ENCODE results near the gene HIBADH.

The HIBADH gene

GRCh38 chr7:27627146-27627545 lies 35.5 kb downstream of the HIBADH start:
- Histone ChIP-seq H3K4me2 (ENCODE audit: low read length, poor library complexity, severe bottlenecking) (no peak overlapping the region), H3K4me3 (ENCODE audit: insufficient read depth in 1 of 2, low read depth in 1 of 2, low read length in 2 of 2) (no peak overlapping the region), H3K27ac (ENCODE audit: low read length, poor library complexity, severe bottlenecking) (no peak overlapping the region), H3K9ac (ENCODE audit: low read length) (no peak overlapping the region), H2AK5ac (ENCODE audit: low read length, severe bottlenecking) (no peak overlapping the region), H2BK120ac (ENCODE audit: low read depth, low read length) (no peak overlapping the region), H2BK15ac (ENCODE audit: low read depth, poor library complexity, severe bottlenecking) (no peak overlapping the region), H2BK12ac (ENCODE audit: low read length in 2 of 2) (no peak overlapping the region), H3K23ac (ENCODE audit: low read length in 2 of 2) (no peak overlapping the region), H3K9me3 (ENCODE audit: control insufficient read depth, low read length) (peaks cover 8% of the 10 kb centered on the region), H3K79me1 (replicated peaks; ENCODE audit: low read length, poor library complexity, severe bottlenecking) (peaks cover 5% of the 10 kb centered on the region), H2AFZ (ENCODE audit: low read depth, low read length) (no peak overlapping the region), H3K4ac (ENCODE audit: low read depth in 1 of 2, low read length in 2 of 2) (no peak overlapping the region), H3K27me3 (ENCODE audit: control insufficient read depth in 1 of 2, insufficient read depth in 1 of 2, low read length in 2 of 2) (no peaks in the 10 kb centered on the region), H4K8ac (ENCODE audit: low read length) (no peak overlapping the region), H4K91ac (ENCODE audit: low read length) (no peak overlapping the region), H3K18ac (ENCODE audit: low read depth in 1 of 2, low read length in 2 of 2) (no peak overlapping the region), H3K4me1 (ENCODE audit: control insufficient read depth, insufficient read depth, low read depth, low read length) (no peaks in the 10 kb centered on the region), H2BK5ac (ENCODE audit: low read depth, low read length, poor library complexity, severe bottlenecking) (no peak overlapping the region), H3K14ac (ENCODE audit: low read length in 2 of 2) (no peak overlapping the region), H3K36me3 (ENCODE audit: control insufficient read depth in 1 of 2, insufficient read depth in 2 of 2, low read depth in 1 of 2, low read length in 2 of 2) (peaks cover 0 to 52% of the 10 kb centered on the region in 2 experiments)
- no peak for DNase-seq
- 100% methylated on average over 1 of the region's 1 CpG for WGBS

- Histone ChIP-seq H3K4me1 (ENCODE audit: control insufficient read depth, insufficient read depth, low read depth, low read length) (no peaks in the 10 kb centered on the region), H3K4me2 (ENCODE audit: low read length, poor library complexity, severe bottlenecking) (no peak overlapping the region), H2BK12ac (ENCODE audit: low read length in 2 of 2) (no peak overlapping the region), H3K18ac (ENCODE audit: low read depth in 1 of 2, low read length in 2 of 2) (no peak overlapping the region), H3K79me1 (replicated peaks; ENCODE audit: low read length, poor library complexity, severe bottlenecking) (peaks cover 24% of the 10 kb centered on the region), H3K27ac (ENCODE audit: low read length, poor library complexity, severe bottlenecking) (no peak overlapping the region), H4K91ac (ENCODE audit: low read length) (no peak overlapping the region), H2BK120ac (ENCODE audit: low read depth, low read length) (no peak overlapping the region), H3K4ac (ENCODE audit: low read depth in 1 of 2, low read length in 2 of 2) (no peak overlapping the region), H3K27me3 (ENCODE audit: control insufficient read depth in 1 of 2, insufficient read depth in 1 of 2, low read length in 2 of 2) (no peaks in the 10 kb centered on the region), H4K8ac (ENCODE audit: low read length) (no peak overlapping the region), H3K23ac (ENCODE audit: low read length in 2 of 2) (no peak overlapping the region), H2BK5ac (ENCODE audit: low read depth, low read length, poor library complexity, severe bottlenecking) (no peak overlapping the region), H3K9me3 (ENCODE audit: control insufficient read depth, low read length) (peaks cover 56% of the 10 kb centered on the region), H2AK5ac (ENCODE audit: low read length, severe bottlenecking) (no peak overlapping the region), H3K36me3 (ENCODE audit: control insufficient read depth in 1 of 2, insufficient read depth in 2 of 2, low read depth in 1 of 2, low read length in 2 of 2) (peaks cover 21 to 60% of the 10 kb centered on the region in 2 experiments), H3K9ac (ENCODE audit: low read length) (no peak overlapping the region), H2BK15ac (ENCODE audit: low read depth, poor library complexity, severe bottlenecking) (no peak overlapping the region), H3K14ac (ENCODE audit: low read length in 2 of 2) (no peak overlapping the region), H2AFZ (ENCODE audit: low read depth, low read length) (no peak overlapping the region), H3K4me3 (ENCODE audit: insufficient read depth in 1 of 2, low read depth in 1 of 2, low read length in 2 of 2) (no peak overlapping the region)
- WGBS = no CpG with 5 or more reads among the region's 1 CpG
- DNase-seq = no peak
Observed at GRCh38 chr7:27619492-27619891, 43.2 kb downstream of the HIBADH start.

GRCh38 chr7:27617651-27618381 lies 44.9 kb downstream of the HIBADH start:
- Histone ChIP-seq H2BK5ac (ENCODE audit: low read depth, low read length, poor library complexity, severe bottlenecking) (no peak overlapping the region), H3K9me3 (ENCODE audit: control insufficient read depth, low read length) (peaks cover 52% of the 10 kb centered on the region), H3K4me1 (ENCODE audit: control insufficient read depth, insufficient read depth, low read depth, low read length) (no peaks in the 10 kb centered on the region), H2AK5ac (ENCODE audit: low read length, severe bottlenecking) (no peak overlapping the region), H3K9ac (ENCODE audit: low read length) (no peak overlapping the region), H4K91ac (ENCODE audit: low read length) (no peak overlapping the region), H3K4me3 (ENCODE audit: insufficient read depth in 1 of 2, low read depth in 1 of 2, low read length in 2 of 2) (no peak overlapping the region), H2BK12ac (ENCODE audit: low read length in 2 of 2) (no peak overlapping the region), H3K27me3 (ENCODE audit: control insufficient read depth in 1 of 2, insufficient read depth in 1 of 2, low read length in 2 of 2) (no peaks in the 10 kb centered on the region), H4K8ac (ENCODE audit: low read length) (no peak overlapping the region), H3K23ac (ENCODE audit: low read length in 2 of 2) (no peak overlapping the region), H3K18ac (ENCODE audit: low read depth in 1 of 2, low read length in 2 of 2) (no peak overlapping the region), H2BK120ac (ENCODE audit: low read depth, low read length) (no peak overlapping the region), H3K79me1 (replicated peaks; ENCODE audit: low read length, poor library complexity, severe bottlenecking) (peaks cover 24% of the 10 kb centered on the region), H3K27ac (ENCODE audit: low read length, poor library complexity, severe bottlenecking) (no peak overlapping the region), H2BK15ac (ENCODE audit: low read depth, poor library complexity, severe bottlenecking) (no peak overlapping the region), H3K4me2 (ENCODE audit: low read length, poor library complexity, severe bottlenecking) (no peak overlapping the region), H3K36me3 (ENCODE audit: control insufficient read depth in 1 of 2, insufficient read depth in 2 of 2, low read depth in 1 of 2, low read length in 2 of 2) (peaks cover 21 to 52% of the 10 kb centered on the region in 2 experiments), H3K4ac (ENCODE audit: low read depth in 1 of 2, low read length in 2 of 2) (no peak overlapping the region), H2AFZ (ENCODE audit: low read depth, low read length) (no peak overlapping the region), H3K14ac (ENCODE audit: low read length in 2 of 2) (no peak overlapping the region)
- 88% methylated on average over 9 of the region's 9 CpGs for WGBS
- DNase-seq = no peak

- Histone ChIP-seq H3K4ac (ENCODE audit: low read depth in 1 of 2, low read length in 2 of 2) (no peak overlapping the region), H3K27me3 (ENCODE audit: control insufficient read depth in 1 of 2, insufficient read depth in 1 of 2, low read length in 2 of 2) (no peaks in the 10 kb centered on the region), H2BK12ac (ENCODE audit: low read length in 2 of 2) (no peak overlapping the region), H3K27ac (ENCODE audit: low read length, poor library complexity, severe bottlenecking) (no peak overlapping the region), H2BK120ac (ENCODE audit: low read depth, low read length) (no peak overlapping the region), H3K9me3 (ENCODE audit: control insufficient read depth, low read length) (peaks cover 48% of the 10 kb centered on the region), H3K4me2 (ENCODE audit: low read length, poor library complexity, severe bottlenecking) (no peak overlapping the region), H3K79me1 (replicated peaks; ENCODE audit: low read length, poor library complexity, severe bottlenecking) (peaks cover 24% of the 10 kb centered on the region), H3K23ac (ENCODE audit: low read length in 2 of 2) (no peak overlapping the region), H3K4me3 (ENCODE audit: insufficient read depth in 1 of 2, low read depth in 1 of 2, low read length in 2 of 2) (no peak overlapping the region), H3K9ac (ENCODE audit: low read length) (no peak overlapping the region), H3K36me3 (ENCODE audit: control insufficient read depth in 1 of 2, insufficient read depth in 2 of 2, low read depth in 1 of 2, low read length in 2 of 2) (peaks cover 21 to 51% of the 10 kb centered on the region in 2 experiments), H4K91ac (ENCODE audit: low read length) (no peak overlapping the region), H4K8ac (ENCODE audit: low read length) (no peak overlapping the region), H2BK15ac (ENCODE audit: low read depth, poor library complexity, severe bottlenecking) (no peak overlapping the region), H3K14ac (ENCODE audit: low read length in 2 of 2) (no peak overlapping the region), H3K18ac (ENCODE audit: low read depth in 1 of 2, low read length in 2 of 2) (no peak overlapping the region), H3K4me1 (ENCODE audit: control insufficient read depth, insufficient read depth, low read depth, low read length) (no peaks in the 10 kb centered on the region), H2AK5ac (ENCODE audit: low read length, severe bottlenecking) (no peak overlapping the region), H2BK5ac (ENCODE audit: low read depth, low read length, poor library complexity, severe bottlenecking) (no peak overlapping the region), H2AFZ (ENCODE audit: low read depth, low read length) (no peak overlapping the region)
- 92% methylated on average over 2 of the region's 3 CpGs for WGBS
- DNase-seq = no peak
Observed at GRCh38 chr7:27616914-27617548, 45.7 kb downstream of the HIBADH start.

Data from mesenchymal stem cell (in vitro differentiated cells and primary cell).